OCI-LY1 (cell line): Measurements from ENCODE around the gene PKIG.

Experiments used
- CTCF ChIP-seq: fragments of 200-600 bp; sonication (generic), shearing (Covaris generic); IDR thresholded peaks from 2 replicates; pipeline ENCODE4 v1.5.1; 2017; ENCODE audit warnings: mild to moderate bottlenecking, antibody characterized with exemption, low read length, moderate library complexity, mixed read lengths
- EZH2 ChIP-seq: fragments of 200-600 bp; sonication (generic), shearing (Covaris generic); IDR thresholded peaks from 2 replicates; pipeline ENCODE4 v1.8.0; 2017; ENCODE audit warnings: borderline replicate concordance, mixed run types, mild to moderate bottlenecking, antibody characterized with exemption, low read length, moderate library complexity, mixed read lengths

- TF ChIP-seq CTCF = no peak
- no peak for TF ChIP-seq EZH2
Measured at GRCh38 chr20:44596876-44597275, 14.5 kb downstream of the PKIG start.
